Epithelial cell of esophagus (primary cell): ENCODE data around the gene CLCN6.

Source experiments
- DNase-seq: peaks from one replicate; pipeline ENCODE4 v3.0.0; 2010; ENCODE audit warnings: low read depth
- H3K4me3 ChIP-seq: 2 replicates; pipeline ENCODE4 v1.5.1; 2011; ENCODE audit warnings: mild to moderate bottlenecking, low read length, control low read depth
- TF ChIP-seq, protein P1 (sequence below): IDR thresholded peaks from 2 replicates; pipeline ENCODE4 v1.5.1; 2011; ENCODE audit warnings: low read depth, mild to moderate bottlenecking, low read length, control low read depth, inconsistent platforms; ENCODE audit not compliant: insufficient read depth; ENCODE audit errors: missing control alignments

The CLCN6 gene

DNA sequence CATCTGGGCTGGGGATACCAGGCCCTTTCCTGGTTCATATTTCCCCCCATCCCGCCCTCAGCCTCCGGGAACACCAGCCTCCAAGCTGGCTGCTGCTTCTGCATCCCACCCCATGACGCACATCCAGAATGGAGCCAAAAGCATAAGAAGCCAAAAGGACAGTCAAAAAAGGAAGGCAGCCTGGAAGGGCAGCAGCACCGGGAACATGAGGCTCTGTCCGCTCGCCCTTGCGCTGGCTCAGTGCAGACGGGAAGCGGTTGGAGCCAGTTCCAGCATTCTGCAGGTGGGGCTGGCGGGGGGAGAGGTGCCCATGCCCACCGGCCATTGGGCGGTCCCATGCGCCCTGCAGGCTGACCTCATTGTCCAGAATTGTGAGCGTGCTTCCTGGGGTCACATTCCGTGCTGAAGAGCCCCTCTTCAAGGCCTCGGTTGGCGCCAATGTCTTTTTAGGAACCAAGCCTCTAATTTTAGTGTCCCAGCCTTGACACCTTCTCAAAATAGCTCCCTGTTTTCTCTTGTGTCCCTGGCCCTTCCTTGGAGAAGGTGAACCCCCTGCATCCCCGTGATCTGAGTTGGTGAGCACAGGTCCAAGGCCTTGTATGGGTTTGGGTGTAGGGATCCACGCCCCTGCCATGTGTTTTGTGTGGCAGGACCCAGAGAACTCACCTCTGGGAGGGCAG lies 81.1 kb downstream of the CLCN6 start:
- DNase-seq: no peak
- H3K4me3 ChIP-seq: no peak overlapping the region
- TF ChIP-seq, protein P1, sequence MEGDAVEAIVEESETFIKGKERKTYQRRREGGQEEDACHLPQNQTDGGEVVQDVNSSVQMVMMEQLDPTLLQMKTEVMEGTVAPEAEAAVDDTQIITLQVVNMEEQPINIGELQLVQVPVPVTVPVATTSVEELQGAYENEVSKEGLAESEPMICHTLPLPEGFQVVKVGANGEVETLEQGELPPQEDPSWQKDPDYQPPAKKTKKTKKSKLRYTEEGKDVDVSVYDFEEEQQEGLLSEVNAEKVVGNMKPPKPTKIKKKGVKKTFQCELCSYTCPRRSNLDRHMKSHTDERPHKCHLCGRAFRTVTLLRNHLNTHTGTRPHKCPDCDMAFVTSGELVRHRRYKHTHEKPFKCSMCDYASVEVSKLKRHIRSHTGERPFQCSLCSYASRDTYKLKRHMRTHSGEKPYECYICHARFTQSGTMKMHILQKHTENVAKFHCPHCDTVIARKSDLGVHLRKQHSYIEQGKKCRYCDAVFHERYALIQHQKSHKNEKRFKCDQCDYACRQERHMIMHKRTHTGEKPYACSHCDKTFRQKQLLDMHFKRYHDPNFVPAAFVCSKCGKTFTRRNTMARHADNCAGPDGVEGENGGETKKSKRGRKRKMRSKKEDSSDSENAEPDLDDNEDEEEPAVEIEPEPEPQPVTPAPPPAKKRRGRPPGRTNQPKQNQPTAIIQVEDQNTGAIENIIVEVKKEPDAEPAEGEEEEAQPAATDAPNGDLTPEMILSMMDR: no peak

DNA sequence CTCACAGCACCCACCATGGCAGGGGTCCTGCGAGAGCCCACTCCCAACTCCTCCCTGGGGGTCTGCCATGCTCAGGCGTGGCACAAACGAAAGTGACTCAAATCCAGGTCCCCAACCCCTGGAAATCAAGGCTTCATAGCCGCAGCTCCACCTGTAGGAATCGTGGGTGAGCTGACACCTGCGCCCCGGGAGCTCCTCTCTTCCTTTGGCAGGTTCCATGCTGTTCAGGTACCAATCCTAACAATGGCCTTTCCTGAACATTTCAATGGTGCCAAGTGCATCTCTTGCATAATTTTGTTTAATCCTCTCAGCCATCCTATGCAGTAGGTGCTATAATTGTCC lies 81.6 kb downstream of the CLCN6 start:
- TF ChIP-seq, protein P1: no peak
- DNase-seq: no peak
- H3K4me3 ChIP-seq: no peak overlapping the region

DNA sequence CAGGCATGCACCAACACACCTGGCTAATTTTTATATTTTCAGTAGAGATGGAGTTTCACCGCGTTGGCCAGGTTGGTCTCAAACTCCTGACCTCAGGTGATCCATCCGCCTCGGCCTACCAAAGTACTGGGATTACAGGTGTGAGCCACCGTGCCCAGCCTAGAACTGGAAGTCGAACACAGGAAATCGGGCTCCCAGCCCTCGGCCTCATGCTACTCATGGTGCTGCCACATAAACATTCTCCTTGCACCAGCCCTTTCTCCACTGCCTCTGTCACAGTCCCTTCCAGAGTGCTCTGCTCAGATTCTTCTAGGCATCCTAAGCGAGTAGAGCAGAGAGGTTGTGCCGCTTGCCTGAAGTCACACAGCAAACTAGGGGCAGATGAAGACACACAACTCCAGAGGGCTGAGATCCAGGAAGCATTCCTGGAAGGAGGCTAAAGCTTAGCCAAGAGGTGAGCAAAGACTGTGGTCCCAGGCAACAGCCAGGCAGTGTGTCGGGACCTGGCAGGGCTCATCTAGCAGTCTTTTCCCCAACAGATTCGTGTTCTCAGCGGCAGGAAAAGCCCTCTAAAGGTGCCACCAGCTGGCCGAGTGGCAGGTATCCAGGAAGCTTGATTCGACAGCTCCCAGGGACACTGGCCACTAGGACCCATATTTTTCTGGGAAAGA lies 82.3 kb downstream of the CLCN6 start:
- TF ChIP-seq, protein P1: no peak
- no peak for DNase-seq
- H3K4me3 ChIP-seq: no peak overlapping the region

DNA sequence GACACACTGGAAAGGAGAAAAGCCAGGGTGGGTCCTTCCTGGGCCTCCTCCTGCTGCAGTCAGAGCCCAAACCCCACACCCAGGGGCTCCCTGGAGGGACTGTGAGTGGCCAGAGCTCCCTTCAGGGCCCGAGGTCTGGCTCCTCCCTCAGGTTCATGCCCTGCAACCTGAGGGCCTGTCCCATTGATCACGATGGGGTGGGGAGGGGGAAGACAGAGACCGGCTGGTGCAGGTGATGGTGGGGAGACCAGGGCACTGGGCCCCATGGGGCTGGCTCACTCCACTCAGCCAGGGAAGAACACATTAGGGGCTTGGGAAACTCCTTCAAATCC lies 82.9 kb downstream of the CLCN6 start:
- H3K4me3 ChIP-seq: no peak overlapping the region
- TF ChIP-seq, protein P1: no peak
- DNase-seq: no peak

DNA sequence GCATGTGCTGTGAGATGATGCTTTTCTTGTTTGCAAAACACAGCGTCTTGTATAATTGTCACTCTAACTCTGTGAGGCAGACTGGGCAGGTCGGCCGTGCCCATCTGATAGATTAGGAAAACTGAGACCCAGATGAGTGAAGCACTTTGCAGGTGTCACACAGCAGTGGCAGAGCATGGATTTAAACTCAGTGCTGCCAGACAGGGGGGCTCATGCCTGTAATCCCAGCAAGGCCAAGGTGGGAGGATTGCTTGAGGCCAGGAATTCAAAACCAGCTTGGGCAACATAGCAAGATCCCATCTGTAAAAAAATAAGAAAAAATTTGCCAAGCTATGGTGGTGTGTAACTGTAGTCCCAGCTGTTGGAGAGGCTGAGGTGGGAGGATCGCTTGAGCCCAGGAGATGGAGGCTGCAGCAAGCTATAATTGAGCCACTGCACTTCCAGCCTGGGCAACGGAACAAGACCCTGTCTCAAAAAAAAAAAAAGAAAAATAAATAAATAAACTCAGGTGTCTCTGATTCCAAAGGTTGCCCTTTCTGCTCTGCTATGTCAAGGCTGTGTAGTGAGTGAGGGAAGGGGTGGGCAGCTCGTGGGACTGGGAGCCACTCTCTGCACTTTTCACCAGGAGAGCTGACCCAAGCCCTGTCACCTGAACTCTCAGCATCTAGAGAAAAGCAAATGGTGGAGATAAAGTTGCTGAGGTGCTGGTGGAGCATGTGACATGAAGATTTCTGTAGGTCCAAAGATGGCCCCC lies 85.6 kb downstream of the CLCN6 start:
- no peak overlapping the region for H3K4me3 ChIP-seq
- no peak for DNase-seq
- TF ChIP-seq, protein P1: no peak
